HG03159 (cell line): ENCODE results near the gene CACNA2D4.

Experiments used
- ATAC-seq: cut with Tn5 transposase; IDR thresholded peaks from one replicate; pipeline ENCODE4 v1.9.1; 2021; ENCODE audit warnings: mild to moderate bottlenecking, moderate library complexity; ENCODE audit not compliant: unreplicated experiment

The CACNA2D4 gene

GRCh38 chr12:1933342-1934051 lies 15.0 kb upstream of the CACNA2D4 start:
- ATAC-seq: no peak

- no peak for ATAC-seq
These were observed 13.9 kb upstream of the CACNA2D4 start for GRCh38 chr12:1932264-1932777.

- ATAC-seq: no peak
These were observed 13.2 kb upstream of the CACNA2D4 start for GRCh38 chr12:1931642-1932041.

- no peak for ATAC-seq
These were observed 12.5 kb upstream of the CACNA2D4 start for GRCh38 chr12:1930803-1931597.

GRCh38 chr12:1929985-1930802 lies 11.7 kb upstream of the CACNA2D4 start:
- no peak for ATAC-seq

GRCh38 chr12:1929241-1929984 lies 11.0 kb upstream of the CACNA2D4 start:
- ATAC-seq: no peak

GRCh38 chr12:1928439-1929121 lies 10.1 kb upstream of the CACNA2D4 start:
- ATAC-seq: no peak

GRCh38 chr12:1927751-1928351 lies 9.4 kb upstream of the CACNA2D4 start:
- no peak for ATAC-seq

GRCh38 chr12:1927051-1927680 lies 8.7 kb upstream of the CACNA2D4 start:
- no peak for ATAC-seq

GRCh38 chr12:1926251-1926657 lies 7.8 kb upstream of the CACNA2D4 start:
- no peak for ATAC-seq

GRCh38 chr12:1925684-1926006 lies 7.2 kb upstream of the CACNA2D4 start:
- ATAC-seq: no peak

- ATAC-seq: no peak
These were observed 6.7 kb upstream of the CACNA2D4 start for GRCh38 chr12:1924996-1925683.

- ATAC-seq: no peak
These were observed 4.5 kb upstream of the CACNA2D4 start for GRCh38 chr12:1922985-1923384.

- ATAC-seq: no peak
These were observed 3.7 kb upstream of the CACNA2D4 start for GRCh38 chr12:1922075-1922709.

- no peak for ATAC-seq
These were observed 2.5 kb upstream of the CACNA2D4 start for GRCh38 chr12:1920971-1921370.

GRCh38 chr12:1920436-1920835 lies 2.0 kb upstream of the CACNA2D4 start:
- no peak for ATAC-seq

GRCh38 chr12:1919763-1920162 lies 1.3 kb upstream of the CACNA2D4 start:
- no peak for ATAC-seq

- no peak for ATAC-seq
These were observed 832 bp upstream of the CACNA2D4 start for GRCh38 chr12:1919284-1919683.
